Skeletal muscle satellite cell (primary cell): ENCODE measurements around the gene METTL25B.

ENCODE experiments used
- H3K27me3 ChIP-seq: 2 replicates; pipeline ENCODE4 v1.7.0; 2013; ENCODE audit warnings: low read length; ENCODE audit not compliant: control insufficient read depth, insufficient read depth
- H3K36me3 ChIP-seq: 2 replicates; pipeline ENCODE4 v1.7.0; 2013; ENCODE audit warnings: mild to moderate bottlenecking, control low read depth, low read length; ENCODE audit not compliant: insufficient read depth
- H3K4me1 ChIP-seq: 2 replicates; pipeline ENCODE4 v1.7.0; 2013; ENCODE audit warnings: low read length; ENCODE audit not compliant: control insufficient read depth, insufficient read depth
- H3K4me2 ChIP-seq: 2 replicates; pipeline ENCODE4 v1.7.0; 2013; ENCODE audit warnings: mild to moderate bottlenecking, low read length
- H3K4me3 ChIP-seq: 2 replicates; pipeline ENCODE4 v1.7.0; 2013; ENCODE audit warnings: low read length
- H3K9ac ChIP-seq: 2 replicates; pipeline ENCODE4 v1.7.0; 2013; ENCODE audit warnings: mild to moderate bottlenecking, low read depth, low read length, moderate library complexity
- H3K9me3 ChIP-seq: replicated peaks from 2 replicates; pipeline ENCODE4 v1.7.0; 2013; ENCODE audit warnings: mild to moderate bottlenecking, control low read depth, low read length

The METTL25B gene

GRCh38 chr1:156740237-156740740, 12.0 kb downstream of the METTL25B start:
- Histone ChIP-seq H3K27me3 (no peaks in the 10 kb centered on the region), H3K4me3 (peak overlapping the region; percentile 86), H3K4me1 (peaks cover 6% of the 10 kb centered on the region), H3K4me2 (peak overlapping the region; percentile 91), H3K9ac (peak overlapping the region; percentile 88), H3K36me3 (peaks cover 61% of the 10 kb centered on the region), H3K9me3 (no peaks in the 10 kb centered on the region)

GRCh38 chr1:156740741-156741480, 12.6 kb downstream of the METTL25B start, which contains the start of gene MRPL24:
Gene MRPL24, minus strand, starts transcription at chr1:156741088. Its CDS starts 2,384 bp downstream, at chr1:156738704.
- Histone ChIP-seq H3K4me1 (peaks cover 11% of the 10 kb centered on the region), H3K9ac (peak within 1 kb of the TSS; percentile 88), H3K9me3 (no peaks in the 10 kb centered on the region), H3K4me3 (peak within 1 kb of the TSS; percentile 86), H3K36me3 (peaks cover 60% of the 10 kb centered on the region), H3K27me3 (no peaks in the 10 kb centered on the region), H3K4me2 (peak within 1 kb of the TSS; percentile 91)

GRCh38 chr1:156741481-156741983, 13.3 kb downstream of the METTL25B start:
- Histone ChIP-seq H3K27me3 (no peaks in the 10 kb centered on the region), H3K9ac (no peak overlapping the region), H3K4me2 (peak overlapping the region; percentile 60), H3K4me3 (peak overlapping the region; percentile 33), H3K9me3 (no peaks in the 10 kb centered on the region), H3K36me3 (peaks cover 56% of the 10 kb centered on the region), H3K4me1 (peaks cover 17% of the 10 kb centered on the region)

GRCh38 chr1:156742017-156742416, 13.7 kb downstream of the METTL25B start:
- Histone ChIP-seq H3K9ac (no peak overlapping the region), H3K4me3 (no peak overlapping the region), H3K36me3 (peaks cover 51% of the 10 kb centered on the region), H3K27me3 (no peaks in the 10 kb centered on the region), H3K9me3 (no peaks in the 10 kb centered on the region), H3K4me1 (peaks cover 21% of the 10 kb centered on the region), H3K4me2 (no peak overlapping the region)

GRCh38 chr1:156742801-156743200, 14.5 kb downstream of the METTL25B start:
- Histone ChIP-seq H3K4me2 (no peak overlapping the region), H3K9me3 (no peaks in the 10 kb centered on the region), H3K9ac (no peak overlapping the region), H3K4me3 (no peak overlapping the region), H3K36me3 (peaks cover 44% of the 10 kb centered on the region), H3K4me1 (peaks cover 28% of the 10 kb centered on the region), H3K27me3 (no peaks in the 10 kb centered on the region)

- H3K4me3 ChIP-seq, result no peak overlapping the region
- no peak overlapping the region for H3K9ac ChIP-seq
- H3K9me3 ChIP-seq, result no peaks in the 10 kb centered on the region
- no peak overlapping the region for H3K4me2 ChIP-seq
- peaks cover 35% of the 10 kb centered on the region for H3K36me3 ChIP-seq
- H3K27me3 ChIP-seq, result no peaks in the 10 kb centered on the region
- peaks cover 37% of the 10 kb centered on the region for H3K4me1 ChIP-seq
These were observed 15.4 kb downstream of the METTL25B start for GRCh38 chr1:156743367-156744302.

- H3K9me3 ChIP-seq, result no peaks in the 10 kb centered on the region
- no peaks in the 10 kb centered on the region for H3K27me3 ChIP-seq
- peaks cover 44% of the 10 kb centered on the region for H3K4me1 ChIP-seq
- H3K36me3 ChIP-seq, result peaks cover 36% of the 10 kb centered on the region
- no peak overlapping the region for H3K4me3 ChIP-seq
- H3K4me2 ChIP-seq, result no peak overlapping the region
- no peak overlapping the region for H3K9ac ChIP-seq
These were observed 16.1 kb downstream of the METTL25B start for GRCh38 chr1:156744344-156744743.

- Histone ChIP-seq H3K4me1 (peaks cover 49% of the 10 kb centered on the region), H3K4me3 (no peak overlapping the region), H3K9ac (peak overlapping the region; percentile 99), H3K36me3 (peaks cover 39% of the 10 kb centered on the region), H3K9me3 (no peaks in the 10 kb centered on the region), H3K27me3 (no peaks in the 10 kb centered on the region), H3K4me2 (no peak overlapping the region)
These were observed 16.6 kb downstream of the METTL25B start for GRCh38 chr1:156744786-156745419.

GRCh38 chr1:156745881-156746280, 17.6 kb downstream of the METTL25B start:
- Histone ChIP-seq H3K9me3 (no peaks in the 10 kb centered on the region), H3K27me3 (no peaks in the 10 kb centered on the region), H3K4me2 (peak overlapping the region; percentile 98), H3K4me1 (peaks cover 50% of the 10 kb centered on the region), H3K36me3 (peaks cover 37% of the 10 kb centered on the region), H3K4me3 (no peak overlapping the region), H3K9ac (peak overlapping the region; percentile 99)

GRCh38 chr1:156746406-156746727, 18.1 kb downstream of the METTL25B start:
- H3K9me3 ChIP-seq, result no peaks in the 10 kb centered on the region
- peaks cover 49% of the 10 kb centered on the region for H3K4me1 ChIP-seq
- H3K36me3 ChIP-seq, result peaks cover 36% of the 10 kb centered on the region
- H3K4me2 ChIP-seq, result peak overlapping the region; percentile 98
- H3K9ac ChIP-seq, result peak overlapping the region; percentile 99
- no peaks in the 10 kb centered on the region for H3K27me3 ChIP-seq
- H3K4me3 ChIP-seq, result peak overlapping the region; percentile 75
